Esophagus squamous epithelium (tissue), 5 donors: ENCODE measurements around the gene OXCT2. TPM values are rescaled to one million over a fixed set of nuclear protein-coding genes. Genes with fewer than 3 reads are reported as not detected.

Experiments
- DNase-seq: peaks from one replicate; lab custom pipeline; 2025; lab: John Stamatoyannopoulos, UW
- H3K27ac ChIP-seq, 4 donors: fragments of 200-600 bp; sonication (generic); one replicate each; pipeline ENCODE4 v1.5.1; 2016 to 2019; ENCODE audit warnings: mild to moderate bottlenecking in 1 of 4
- H3K27me3 ChIP-seq, 4 donors: fragments of 200-600 bp; sonication (generic); 1 replicate in 3 of 4; 2 replicates in 1 of 4; pipeline versions ENCODE4 v1.5.1 to v1.6.0; 2017 to 2021; ENCODE audit warnings: antibody characterized with exemption in 1 of 4
- H3K36me3 ChIP-seq, 3 donors: fragments of 200-600 bp; sonication (generic); one replicate each; pipeline ENCODE4 v1.5.1; 2016 to 2019
- H3K4me1 ChIP-seq, 3 donors: fragments of 200-600 bp; sonication (generic); one replicate each; pipeline ENCODE4 v1.5.1; 2017 to 2019
- H3K4me3 ChIP-seq, 4 donors: fragments of 200-600 bp; sonication (generic); 1 replicate in 3 of 4; 2 replicates in 1 of 4; pipeline ENCODE4 v1.5.1; 2016 to 2019; ENCODE audit warnings: mild to moderate bottlenecking in 2 of 4, moderate library complexity in 1 of 4
- H3K9me3 ChIP-seq, 3 donors: fragments of 200-600 bp; sonication (generic); one replicate each; pipeline ENCODE4 v1.5.1; 2016 to 2019
- POLR2A ChIP-seq, 4 donors: fragments of 450-650 bp; IDR thresholded peaks; one replicate each; pipeline ENCODE4 v1.6.1; 2017; ENCODE audit warnings: antibody characterized with exemption in 4 of 4, mild to moderate bottlenecking in 4 of 4, moderate library complexity in 3 of 4
- WGBS, 2 donors: methylation state at CpG; one replicate each; pipeline ENCODE4 v1.1.5; 2018; 5-methylcytosine and 5-hydroxymethylcytosine counted together
- intact Hi-C: fragments of 100-400 bp; cut with DNase I; formaldehyde crosslinking; loops from one replicate; pipeline ENCODE4 v1.15.0; 2022
- total RNA-seq, 4 donors: library from RNA; depleted of rRNA; stranded (reverse); fragments of >200 nt; gene quantifications; one replicate each; pipeline ENCODE4 v1.1.0, GENCODE V29; 2016
- TF ChIP-seq, protein P1 (sequence below), 6 experiments: fragments of 450-650 bp in 4 of 6; fragments of 200-600 bp in 2 of 6; sonication (generic) in 2 of 6; IDR thresholded peaks; one replicate each; pipeline ENCODE4 v1.5.1; 2016 to 2019; ENCODE audit warnings: antibody characterized with exemption in 6 of 6, mild to moderate bottlenecking in 4 of 6, moderate library complexity in 4 of 6
- donor health status: DM: yes; HTN: yes; CAD: no.

The OXCT2 gene
- total RNA-seq, 4 donors from 2014 or later: 0.19 to 0.48 TPM; not detected in 2

DNA sequence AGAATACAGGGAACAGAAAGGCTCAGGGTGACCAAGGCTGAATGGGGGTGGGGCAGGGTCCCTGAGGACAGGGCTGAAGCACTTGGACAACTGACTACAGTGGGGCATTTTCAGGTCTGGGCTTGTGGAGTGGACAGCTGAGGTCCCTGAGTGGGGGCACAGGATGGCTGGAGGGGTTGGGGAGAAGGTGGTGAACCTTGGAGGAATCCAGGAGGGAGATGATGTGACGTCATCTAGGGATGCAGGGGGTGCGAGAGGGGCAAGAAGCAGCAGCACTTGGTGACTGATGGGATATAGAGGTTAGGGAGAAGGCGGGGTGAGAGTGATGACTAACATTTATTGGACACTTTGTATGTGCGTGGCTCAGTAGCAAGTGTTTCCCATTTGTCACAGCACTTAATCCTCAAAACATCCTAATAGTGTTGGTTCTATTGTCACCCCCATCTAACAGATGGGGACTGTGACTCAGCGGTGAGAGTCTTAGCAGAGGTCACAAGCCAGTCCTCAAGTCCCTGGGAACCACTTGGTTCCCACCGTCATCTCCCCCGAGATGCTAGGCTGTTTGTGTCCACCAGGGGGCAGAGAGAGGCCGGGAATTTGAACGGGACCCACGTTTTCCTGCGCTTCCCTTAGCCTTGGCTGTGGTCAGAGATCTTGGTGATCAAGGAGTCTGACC lies 45.4 kb upstream of the OXCT2 start:
- Histone ChIP-seq H3K4me3 (peak overlapping the region in 2 of 4 donors; percentile 12 to 32), H3K9me3 (no peaks in the 10 kb centered on the region), H3K4me1 (peaks cover 22 to 41% (median 23%) of the 10 kb centered on the region in 3 donors), H3K36me3 (no peaks in the 10 kb centered on the region), H3K27me3 (peaks cover 0 to 4% (median 0%) of the 10 kb centered on the region in 4 donors), H3K27ac (peak overlapping the region; percentile 74 to 90 (median 80))
- WGBS, 2 donors: 5 to 14% methylated on average over 7 to 11 of the region's 11 CpGs
- TF ChIP-seq, protein P1, sequence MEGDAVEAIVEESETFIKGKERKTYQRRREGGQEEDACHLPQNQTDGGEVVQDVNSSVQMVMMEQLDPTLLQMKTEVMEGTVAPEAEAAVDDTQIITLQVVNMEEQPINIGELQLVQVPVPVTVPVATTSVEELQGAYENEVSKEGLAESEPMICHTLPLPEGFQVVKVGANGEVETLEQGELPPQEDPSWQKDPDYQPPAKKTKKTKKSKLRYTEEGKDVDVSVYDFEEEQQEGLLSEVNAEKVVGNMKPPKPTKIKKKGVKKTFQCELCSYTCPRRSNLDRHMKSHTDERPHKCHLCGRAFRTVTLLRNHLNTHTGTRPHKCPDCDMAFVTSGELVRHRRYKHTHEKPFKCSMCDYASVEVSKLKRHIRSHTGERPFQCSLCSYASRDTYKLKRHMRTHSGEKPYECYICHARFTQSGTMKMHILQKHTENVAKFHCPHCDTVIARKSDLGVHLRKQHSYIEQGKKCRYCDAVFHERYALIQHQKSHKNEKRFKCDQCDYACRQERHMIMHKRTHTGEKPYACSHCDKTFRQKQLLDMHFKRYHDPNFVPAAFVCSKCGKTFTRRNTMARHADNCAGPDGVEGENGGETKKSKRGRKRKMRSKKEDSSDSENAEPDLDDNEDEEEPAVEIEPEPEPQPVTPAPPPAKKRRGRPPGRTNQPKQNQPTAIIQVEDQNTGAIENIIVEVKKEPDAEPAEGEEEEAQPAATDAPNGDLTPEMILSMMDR (IDR thresholded peaks at IDR 0.05): peak; percentile 72 to 99 (median 97)
- TF ChIP-seq POLR2A (IDR thresholded peaks at IDR 0.05): no peak
- DNase-seq: peak; percentile 33
- intact Hi-C loops: loop anchor here (2.0 to 5.0 kb wide), 2 partner anchors 86 to 156 kb away; no protein-coding TSS in a partner anchor

DNA sequence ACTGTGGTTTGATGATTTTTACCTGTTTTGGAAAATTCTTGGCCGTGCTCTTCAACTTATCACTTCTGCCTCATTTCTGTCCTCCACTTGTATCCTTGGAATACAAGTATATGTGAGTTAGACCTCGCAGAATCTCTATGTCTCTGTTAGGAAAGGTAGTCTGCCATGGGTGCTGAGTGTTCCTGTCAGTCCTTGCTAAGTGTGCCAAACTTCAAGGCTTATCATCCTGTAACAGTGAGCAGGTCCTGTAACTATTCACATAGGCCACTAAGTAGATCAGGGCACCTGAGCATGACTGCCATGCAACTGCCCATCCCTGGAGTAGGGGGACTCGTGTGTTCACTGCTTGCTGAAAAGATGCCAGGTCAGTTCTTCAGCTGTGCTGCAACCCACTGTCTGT lies 41.8 kb upstream of the OXCT2 start:
- TF ChIP-seq, protein P1 (IDR thresholded peaks at IDR 0.05): no peak
- TF ChIP-seq POLR2A (IDR thresholded peaks at IDR 0.05): no peak
- H3K9me3 ChIP-seq: no peaks in the 10 kb centered on the region
- no peak for DNase-seq
- intact Hi-C loops: no loop called here
- no peak overlapping the region for H3K4me3 ChIP-seq
- H3K27me3 ChIP-seq: peaks cover 0 to 4% (median 0%) of the 10 kb centered on the region in 4 donors
- 66 to 87% methylated on average over 3 of the region's 3 CpGs for WGBS, 2 donors
- no peak overlapping the region for H3K27ac ChIP-seq
- no peaks in the 10 kb centered on the region for H3K36me3 ChIP-seq
- peaks cover 5 to 17% (median 7%) of the 10 kb centered on the region in 3 donors for H3K4me1 ChIP-seq

DNA sequence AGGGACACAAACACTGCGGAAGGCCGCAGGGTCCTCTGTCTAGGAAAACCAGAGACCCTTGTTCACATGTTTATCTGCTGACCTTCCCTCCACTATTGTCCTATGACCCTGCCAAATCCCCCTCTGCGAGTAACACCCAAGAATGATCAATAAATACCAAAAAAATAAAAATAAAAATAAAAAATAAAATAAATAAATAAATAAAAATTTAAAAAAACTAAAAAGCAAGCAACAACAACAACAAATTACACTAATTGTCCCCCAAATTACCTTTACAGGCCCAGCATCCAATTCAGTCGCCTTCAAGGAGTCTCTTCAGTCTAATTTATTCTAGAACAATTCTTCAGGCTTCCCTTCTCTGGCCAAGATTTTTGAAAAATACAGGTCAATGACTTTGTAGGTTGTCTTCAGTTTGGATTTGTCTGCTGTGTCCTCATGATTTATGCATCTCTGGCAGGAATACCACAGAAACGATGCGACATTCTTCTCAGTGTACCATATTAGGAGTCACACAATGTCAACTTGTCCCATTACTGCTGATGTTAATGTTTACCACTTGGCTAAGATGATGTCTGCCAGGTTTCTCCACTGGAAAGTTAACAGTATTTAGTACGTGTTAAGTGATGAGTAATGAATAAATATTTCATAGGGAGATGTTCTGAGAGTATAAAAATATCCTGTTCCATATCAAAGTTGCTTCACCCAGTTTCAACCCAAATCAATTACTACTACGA lies 37.8 kb upstream of the OXCT2 start:
- no peaks in the 10 kb centered on the region for H3K27me3 ChIP-seq
- 66 to 69% methylated on average over 6 of the region's 8 CpGs for WGBS, 2 donors
- no peaks in the 10 kb centered on the region for H3K4me1 ChIP-seq
- DNase-seq: no peak
- no peaks in the 10 kb centered on the region for H3K36me3 ChIP-seq
- no peak overlapping the region for H3K4me3 ChIP-seq
- no peak for TF ChIP-seq POLR2A (IDR thresholded peaks at IDR 0.05)
- TF ChIP-seq, protein P1 (IDR thresholded peaks at IDR 0.05): no peak
- no peak overlapping the region for H3K27ac ChIP-seq
- H3K9me3 ChIP-seq: no peaks in the 10 kb centered on the region
- intact Hi-C loops: no loop called here

DNA sequence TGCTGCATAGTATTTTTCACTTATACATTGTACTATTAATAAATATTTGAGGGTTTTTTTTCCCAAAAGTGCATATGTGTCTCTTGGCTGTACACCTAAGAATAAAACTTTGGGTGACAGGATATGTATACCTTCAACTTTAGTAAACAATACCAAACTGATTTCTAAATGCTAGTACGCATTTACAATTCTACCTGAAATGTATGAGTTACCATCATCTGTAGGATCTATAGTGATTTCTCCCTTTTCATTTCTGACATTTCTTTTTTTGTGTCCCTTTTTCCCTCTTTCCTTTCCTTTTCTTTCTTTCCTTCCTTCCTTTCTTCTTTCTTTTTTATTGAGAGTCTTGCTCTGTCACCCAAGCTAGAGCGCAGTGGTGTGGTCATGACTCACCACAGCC lies 34.2 kb upstream of the OXCT2 start:
- no peaks in the 10 kb centered on the region for H3K36me3 ChIP-seq
- no peak overlapping the region for H3K27ac ChIP-seq
- TF ChIP-seq, protein P1 (IDR thresholded peaks at IDR 0.05): no peak
- no peak for TF ChIP-seq POLR2A (IDR thresholded peaks at IDR 0.05)
- intact Hi-C loops: no loop called here
- H3K4me3 ChIP-seq: no peak overlapping the region
- H3K9me3 ChIP-seq: no peaks in the 10 kb centered on the region
- no peaks in the 10 kb centered on the region for H3K27me3 ChIP-seq
- no peak for DNase-seq
- H3K4me1 ChIP-seq: peaks cover 0 to 4% (median 0%) of the 10 kb centered on the region in 3 donors
- 87 to 88% methylated on average over 2 of the region's 2 CpGs for whole genome bisulfite sequencing, 2 donors
